ENCODE data around the gene TPH2. TPM values are rescaled to one million over a fixed set of nuclear protein-coding genes. Genes with fewer than 3 reads are reported as not detected.

TPH2 gene
- total and polyA plus RNA-seq, 2 of the 4 experiments (the other 2 are of a cell fraction): not detected

- Histone ChIP-seq H3K56ac (ENCODE audit: extremely low read depth, insufficient read depth, low read length) (no peak overlapping the region), H2AFZ (replicated peaks; ENCODE audit: low read length, poor library complexity) (no peak overlapping the region), H3K18ac (ENCODE audit: low read depth, low read length) (no peak overlapping the region), H2BK5ac (ENCODE audit: low read depth, low read length, poor library complexity, severe bottlenecking) (no peak overlapping the region), H2AK5ac (ENCODE audit: low read depth, low read length) (no peak overlapping the region), H3K9me3 (ENCODE audit: control insufficient read depth, insufficient read depth, low read length) (no peaks in the 10 kb centered on the region; the same call in 1 of the 2 replicates), H3K9me1 (ENCODE audit: insufficient read depth, low read length) (no peaks in the 10 kb centered on the region), H2AK9ac (replicated peaks; ENCODE audit: low read depth, low read length, poor library complexity) (no peak overlapping the region), H3K9ac (ENCODE audit: low read depth, low read length) (no peak overlapping the region), H3K27me3 (ENCODE audit: control insufficient read depth, insufficient read depth, low read length) (no peaks in the 10 kb centered on the region), H3K79me1 (ENCODE audit: low read depth in 1 of 2, low read length in 2 of 2) (no peaks in the 10 kb centered on the region), H3K4me2 (ENCODE audit: low read depth, low read length) (no peak overlapping the region), H3K4me3 (ENCODE audit: insufficient read depth, low read depth, low read length) (no peak overlapping the region), H3K14ac (replicated peaks; ENCODE audit: low read depth, low read length) (no peak overlapping the region), H2BK20ac (ENCODE audit: low read depth, low read length) (no peak overlapping the region), H2BK120ac (ENCODE audit: low read depth, low read length) (no peak overlapping the region), H3K23ac (ENCODE audit: low read depth, low read length) (no peak overlapping the region), H3K27ac (ENCODE audit: insufficient read depth, low read length) (no peak overlapping the region), H2BK15ac (ENCODE audit: low read depth, low read length) (no peak overlapping the region), H3K4ac (ENCODE audit: low read depth, low read length) (no peak overlapping the region), H3K36me3 (ENCODE audit: control insufficient read depth, insufficient read depth, low read length) (no peaks in the 10 kb centered on the region), H3K4me1 (ENCODE audit: control insufficient read depth, insufficient read depth, low read length) (no peaks in the 10 kb centered on the region), H4K5ac (ENCODE audit: low read depth, low read length) (no peak overlapping the region), H4K91ac (ENCODE audit: insufficient read depth, low read depth, low read length) (no peak overlapping the region), H4K20me1 (ENCODE audit: insufficient read depth, low read length) (no peaks in the 10 kb centered on the region), H4K8ac (ENCODE audit: low read depth in 2 of 2, low read length in 2 of 2) (no peak overlapping the region)
- dilution Hi-C loops (cut with HindIII; ENCODE audit: low sequenced_read_pairs, unreplicated experiment): no loop called here
- no peak for ATAC-seq (ENCODE audit: low read depth)
- no peak for DNase-seq
- ChIA-PET CTCF (no interaction called here), POLR2A (ENCODE audit: unreplicated experiment) (no interaction called here)
- 45% methylated on average over 3 of the region's 3 CpGs; no CpG with 5 or more reads in 1 of the 2 experiments for WGBS, 2 experiments (ENCODE audit: extremely low coverage in 2 of 2, insufficient read length in 1 of 2)
- BruUV-seq (replicated peaks): no TSS peak
- intact Hi-C loops (cut with micrococcal nuclease): no loop called here
- in situ Hi-C loops (cut with MboI; ENCODE audit: low sequenced_read_pairs): no loop called here
- TF ChIP-seq USF2 (IDR thresholded peaks at IDR 0.05; ENCODE audit: low read depth, low read length) (no peak), NFE2L2 (IDR thresholded peaks at IDR 0.05; ENCODE audit: low read depth, low read length) (no peak)
- TF ChIP-seq, protein P1, sequence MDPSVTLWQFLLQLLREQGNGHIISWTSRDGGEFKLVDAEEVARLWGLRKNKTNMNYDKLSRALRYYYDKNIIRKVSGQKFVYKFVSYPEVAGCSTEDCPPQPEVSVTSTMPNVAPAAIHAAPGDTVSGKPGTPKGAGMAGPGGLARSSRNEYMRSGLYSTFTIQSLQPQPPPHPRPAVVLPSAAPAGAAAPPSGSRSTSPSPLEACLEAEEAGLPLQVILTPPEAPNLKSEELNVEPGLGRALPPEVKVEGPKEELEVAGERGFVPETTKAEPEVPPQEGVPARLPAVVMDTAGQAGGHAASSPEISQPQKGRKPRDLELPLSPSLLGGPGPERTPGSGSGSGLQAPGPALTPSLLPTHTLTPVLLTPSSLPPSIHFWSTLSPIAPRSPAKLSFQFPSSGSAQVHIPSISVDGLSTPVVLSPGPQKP (IDR thresholded peaks at IDR 0.05; ENCODE audit: borderline replicate concordance, low read depth, low read length): no peak
These were observed 136.3 kb downstream of the TPH2 start for GRCh38 chr12:72074956-72075355.
